ENCODE measurements around the gene RHOB. TPM values are rescaled to one million over a fixed set of nuclear protein-coding genes. Genes with fewer than 3 reads are reported as not detected.

The RHOB gene
- total RNA-seq, 1 donor from 2014 or later: 191 TPM

GRCh38 chr2:20431301-20431698 lies 15.6 kb upstream of the RHOB start:
- H3K27ac ChIP-seq: no peak overlapping the region
- ATAC-seq: no peak
- peaks cover 5% of the 10 kb centered on the region for H3K4me1 ChIP-seq
- no peak for TF ChIP-seq CTCF (IDR thresholded peaks at IDR 0.05)
- no peak for DNase-seq
- H3K36me3 ChIP-seq: no peaks in the 10 kb centered on the region
- H3K27me3 ChIP-seq: no peaks in the 10 kb centered on the region
- intact Hi-C loops (cut with DNase I): no loop called here
- no peaks in the 10 kb centered on the region for H3K9me3 ChIP-seq
- no peak overlapping the region for H3K4me3 ChIP-seq

- H3K27ac ChIP-seq: no peak overlapping the region
- TF ChIP-seq CTCF (IDR thresholded peaks at IDR 0.05): no peak
- peaks cover 5% of the 10 kb centered on the region for H3K4me1 ChIP-seq
- H3K36me3 ChIP-seq: no peaks in the 10 kb centered on the region
- H3K9me3 ChIP-seq: no peaks in the 10 kb centered on the region
- no peak overlapping the region for H3K4me3 ChIP-seq
- ATAC-seq: no peak
- no peak for DNase-seq
- no peaks in the 10 kb centered on the region for H3K27me3 ChIP-seq
- intact Hi-C loops (cut with DNase I): no loop called here
Measured at GRCh38 chr2:20431772-20432171, 15.1 kb upstream of the RHOB start.

- no peaks in the 10 kb centered on the region for H3K27me3 ChIP-seq
- H3K27ac ChIP-seq: no peak overlapping the region
- intact Hi-C loops (cut with DNase I): no loop called here
- H3K9me3 ChIP-seq: no peaks in the 10 kb centered on the region
- no peak overlapping the region for H3K4me3 ChIP-seq
- H3K4me1 ChIP-seq: peaks cover 5% of the 10 kb centered on the region
- no peak for ATAC-seq
- H3K36me3 ChIP-seq: no peaks in the 10 kb centered on the region
- no peak for DNase-seq
- no peak for TF ChIP-seq CTCF (IDR thresholded peaks at IDR 0.05)
Measured at GRCh38 chr2:20432714-20433113, 14.2 kb upstream of the RHOB start.

GRCh38 chr2:20433249-20433648 lies 13.6 kb upstream of the RHOB start:
- no peak for TF ChIP-seq CTCF (IDR thresholded peaks at IDR 0.05)
- ATAC-seq: no peak
- H3K27me3 ChIP-seq: no peaks in the 10 kb centered on the region
- H3K27ac ChIP-seq: no peak overlapping the region
- H3K9me3 ChIP-seq: no peaks in the 10 kb centered on the region
- peaks cover 7% of the 10 kb centered on the region for H3K4me1 ChIP-seq
- DNase-seq: no peak
- H3K36me3 ChIP-seq: no peaks in the 10 kb centered on the region
- H3K4me3 ChIP-seq: no peak overlapping the region
- intact Hi-C loops (cut with DNase I): no loop called here

- ATAC-seq: no peak
- no peak for TF ChIP-seq CTCF (IDR thresholded peaks at IDR 0.05)
Measured at GRCh38 chr2:20433946-20434553, 12.8 kb upstream of the RHOB start.

More at GRCh38 chr2:20433946-20434553, 12.8 kb upstream of the RHOB start:
- Histone ChIP-seq H3K27me3 (no peaks in the 10 kb centered on the region), H3K4me3 (no peak overlapping the region), H3K36me3 (no peaks in the 10 kb centered on the region), H3K4me1 (peaks cover 13% of the 10 kb centered on the region), H3K9me3 (no peaks in the 10 kb centered on the region), H3K27ac (no peak overlapping the region)
- intact Hi-C loops (cut with DNase I): no loop called here
- no peak for DNase-seq

All from upper lobe of right lung (tissue), 1 donor.